GM12864 (cell line): ENCODE measurements around the gene CTSD.
"Not testable (repeated sequence)": the region's sequence is repeated elsewhere in the genome, so short reads cannot be mapped to it uniquely, and the experiment has no call there.

Source experiments
- DNase-seq: peaks from one replicate; pipeline ENCODE4 v3.0.0-alpha.2; 2011; ENCODE audit warnings: low read depth
- H3K4me3 ChIP-seq: 2 replicates; pipeline ENCODE4 v1.5.1; 2011; ENCODE audit warnings: mild to moderate bottlenecking, low read depth, low read length, control low read depth
- TF ChIP-seq, protein P1 (sequence below): IDR thresholded peaks from 2 replicates; pipeline ENCODE4 v1.5.1; 2011; ENCODE audit warnings: low read depth, mild to moderate bottlenecking, moderate library complexity, low read length, control low read depth, inconsistent platforms; ENCODE audit errors: missing control alignments

Gene CTSD

GRCh38 chr11:1763796-1764661 lies at the start of gene CTSD:
Gene CTSD (minus strand): TSS chr11:1763927. CDS start chr11:1763859, 68 bp downstream.
- TF ChIP-seq, protein P1, sequence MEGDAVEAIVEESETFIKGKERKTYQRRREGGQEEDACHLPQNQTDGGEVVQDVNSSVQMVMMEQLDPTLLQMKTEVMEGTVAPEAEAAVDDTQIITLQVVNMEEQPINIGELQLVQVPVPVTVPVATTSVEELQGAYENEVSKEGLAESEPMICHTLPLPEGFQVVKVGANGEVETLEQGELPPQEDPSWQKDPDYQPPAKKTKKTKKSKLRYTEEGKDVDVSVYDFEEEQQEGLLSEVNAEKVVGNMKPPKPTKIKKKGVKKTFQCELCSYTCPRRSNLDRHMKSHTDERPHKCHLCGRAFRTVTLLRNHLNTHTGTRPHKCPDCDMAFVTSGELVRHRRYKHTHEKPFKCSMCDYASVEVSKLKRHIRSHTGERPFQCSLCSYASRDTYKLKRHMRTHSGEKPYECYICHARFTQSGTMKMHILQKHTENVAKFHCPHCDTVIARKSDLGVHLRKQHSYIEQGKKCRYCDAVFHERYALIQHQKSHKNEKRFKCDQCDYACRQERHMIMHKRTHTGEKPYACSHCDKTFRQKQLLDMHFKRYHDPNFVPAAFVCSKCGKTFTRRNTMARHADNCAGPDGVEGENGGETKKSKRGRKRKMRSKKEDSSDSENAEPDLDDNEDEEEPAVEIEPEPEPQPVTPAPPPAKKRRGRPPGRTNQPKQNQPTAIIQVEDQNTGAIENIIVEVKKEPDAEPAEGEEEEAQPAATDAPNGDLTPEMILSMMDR, result peak; percentile 18
- H3K4me3 ChIP-seq, result peak within 1 kb of the TSS; percentile 89
- DNase-seq, result peak; percentile 24

- H3K4me3 ChIP-seq, DNase-seq: not testable (repeated sequence)
These were observed 49.6 kb upstream of the CTSD start for GRCh38 chr11:1813356-1813755.

- no peak for DNase-seq
- TF ChIP-seq, protein P1, result no peak
- no peak overlapping the region for H3K4me3 ChIP-seq
These were observed 49.1 kb upstream of the CTSD start for GRCh38 chr11:1812801-1813200.

- TF ChIP-seq, protein P1, result no peak
- no peak overlapping the region for H3K4me3 ChIP-seq
- DNase-seq, result no peak
These were observed 48.5 kb upstream of the CTSD start for GRCh38 chr11:1812274-1812673.

DNA sequence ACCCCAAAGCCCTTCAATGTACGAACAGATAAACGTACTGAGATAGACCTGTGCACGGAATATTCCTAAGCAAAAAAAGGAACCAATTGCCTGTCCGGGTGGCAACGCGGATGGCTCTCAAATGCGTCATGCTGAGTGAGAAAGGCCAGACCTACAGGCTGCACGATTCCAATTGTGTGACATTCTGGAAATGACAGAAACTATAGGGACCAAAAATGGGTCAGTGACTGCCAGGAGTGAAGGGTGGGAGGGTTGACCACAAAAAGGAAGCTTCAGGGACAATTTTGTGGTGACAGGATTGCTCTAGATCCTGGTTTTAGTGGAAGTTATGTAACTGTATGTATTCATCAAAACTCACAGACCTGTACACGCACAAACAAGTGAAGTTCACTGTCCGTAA lies 47.0 kb upstream of the CTSD start:
- DNase-seq, result no peak
- TF ChIP-seq, protein P1, result no peak
- no peak overlapping the region for H3K4me3 ChIP-seq

DNA sequence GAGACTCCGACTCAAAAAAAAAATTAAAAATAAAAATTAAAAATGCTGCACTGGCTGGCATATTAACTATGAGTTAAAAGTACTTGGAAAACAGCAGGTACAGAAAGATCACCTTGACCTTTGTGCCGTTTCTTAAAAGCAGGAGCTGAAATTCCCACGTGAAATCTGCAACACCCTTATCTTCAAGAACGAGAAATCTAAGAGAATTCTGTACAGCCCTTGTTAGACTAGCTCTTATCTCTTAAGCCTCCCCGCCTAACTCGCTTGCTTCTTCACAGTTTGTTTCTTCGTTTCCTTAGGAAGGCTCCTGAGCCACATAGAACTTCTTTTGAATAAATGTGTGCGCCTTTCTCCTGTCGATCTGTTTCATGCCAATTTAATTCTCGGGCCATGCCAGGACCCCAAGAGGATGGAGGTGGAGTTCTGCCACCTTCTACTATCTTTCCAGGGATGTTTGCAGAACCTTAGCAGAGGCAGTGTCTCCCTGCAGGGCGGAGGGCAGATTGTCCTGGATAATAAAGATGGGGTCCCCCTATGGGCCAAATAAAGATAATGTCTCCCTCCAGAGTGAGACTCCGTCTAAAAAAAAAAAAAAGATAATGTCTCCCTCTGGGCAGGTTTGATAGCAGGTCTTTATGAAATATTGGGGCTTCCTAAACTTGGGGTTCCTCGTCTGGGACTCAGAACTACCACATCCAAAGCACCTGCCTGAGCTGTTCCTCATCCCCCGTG lies 43.7 kb upstream of the CTSD start:
- no peak for DNase-seq
- no peak overlapping the region for H3K4me3 ChIP-seq
- TF ChIP-seq, protein P1, result no peak

DNA sequence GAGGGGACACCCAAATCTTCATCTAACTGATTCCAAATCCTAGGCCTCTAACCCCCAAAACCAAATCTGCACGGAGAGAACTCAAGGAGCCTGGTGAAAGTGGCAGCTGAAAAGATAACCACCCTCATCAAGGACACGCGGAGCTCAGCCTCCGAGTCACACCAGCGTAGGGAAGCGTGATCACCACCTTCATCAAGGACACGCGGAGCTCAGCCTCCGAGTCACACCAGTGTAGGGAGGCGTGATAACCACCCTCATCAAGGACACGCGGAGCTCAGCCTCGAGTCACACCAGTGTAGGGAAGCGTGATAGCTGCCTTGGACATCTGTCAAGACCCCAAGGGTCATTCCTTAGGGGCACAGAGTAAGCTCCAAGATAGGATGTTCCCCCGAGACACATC lies 41.8 kb upstream of the CTSD start:
- DNase-seq, result no peak
- TF ChIP-seq, protein P1, result no peak
- no peak overlapping the region for H3K4me3 ChIP-seq

- H3K4me3 ChIP-seq, DNase-seq: not testable (repeated sequence)
These were observed 40.2 kb upstream of the CTSD start for GRCh38 chr11:1803835-1804519.
